A549 (cell line): ENCODE measurements around the gene POLR1C.

Experiments used
- CHD2 ChIP-seq: fragments of 150-350 bp; IDR thresholded peaks from 2 replicates; pipeline ENCODE4 v1.6.1; 2014; ENCODE audit warnings: low read length; ENCODE audit not compliant: partially characterized antibody
- CTCF ChIP-seq: fragments of >200 bp; sonication (Bioruptor Twin); formaldehyde crosslinking; IDR thresholded peaks from 3 replicates; pipeline ENCODE4 v1.5.1; 2016
- EP300 ChIP-seq, 2 experiments: fragments of >200 bp; sonication (Bioruptor Twin); formaldehyde crosslinking; IDR thresholded peaks; 2 replicates in 1 of 2; 3 replicates in 1 of 2; pipeline ENCODE4 v1.6.1; 2016 to 2017
- HOXA7 ChIP-seq: fragments of 250-450 bp; sonication (Bioruptor Pico); IDR thresholded peaks from 2 replicates; pipeline ENCODE4 v1.5.0; 2020; ENCODE audit warnings: mild to moderate bottlenecking, moderate library complexity
- MAZ ChIP-seq: fragments of 150-350 bp; IDR thresholded peaks from 2 replicates; pipeline ENCODE4 v1.6.1; 2014; ENCODE audit warnings: antibody characterized with exemption, low read depth, low read length, borderline replicate concordance
- POLR2A ChIP-seq: IDR thresholded peaks from 2 replicates; pipeline ENCODE4 v1.6.1; 2012; ENCODE audit warnings: mild to moderate bottlenecking, low read length
- REST ChIP-seq: fragments of 200-600 bp; sonication (generic); IDR thresholded peaks from 2 replicates; pipeline ENCODE4 v1.6.1; 2016; ENCODE audit warnings: antibody characterized with exemption, mild to moderate bottlenecking, moderate library complexity
- TF ChIP-seq, protein P1 (sequence below): IDR thresholded peaks from 2 replicates; pipeline ENCODE4 v1.6.1; 2012

- TF ChIP-seq CTCF (no peak), POLR2A (no peak), CHD2 (no peak), HOXA7 (CRISPR knock-in tag) (no peak), REST (no peak), EP300 (IDR thresholded peaks at IDR 0.05) (no peak), MAZ (no peak)
- TF ChIP-seq, protein P1, sequence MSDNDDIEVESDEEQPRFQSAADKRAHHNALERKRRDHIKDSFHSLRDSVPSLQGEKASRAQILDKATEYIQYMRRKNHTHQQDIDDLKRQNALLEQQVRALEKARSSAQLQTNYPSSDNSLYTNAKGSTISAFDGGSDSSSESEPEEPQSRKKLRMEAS, result no peak
Observed at GRCh38 chr6:43516367-43516696, 557 bp upstream of the POLR1C start.
